GM12878 (cell line): ENCODE results near the gene TRPM3. TPM values are rescaled to one million over a fixed set of nuclear protein-coding genes. Genes with fewer than 3 reads are reported as not detected.

Experiments used
- ATAC-seq: fragments of 200-7000 bp; cut with Tn5 transposase; 3 replicates; pipeline ENCODE4 v1.9.1; 2020; ENCODE audit warnings: mild to moderate bottlenecking, moderate library complexity
- BruUV-seq: library from RNA; stranded (reverse); fragments of 400-500 nt; replicated peaks from 2 replicates; lab custom pipeline; 2021; lab: Mats Ljungman, UMichigan
- CTCF ChIA-PET: fragments of 300-600 bp; sonication (Branson Sonifier 250); formaldehyde crosslinking; extraction: SDS; loops from one replicate; lab custom pipeline; 2021; ENCODE audit warnings: inconsistent platforms; lab: Yijun Ruan, JAX
- POLR2A ChIA-PET: fragments of 350-600 bp; formaldehyde crosslinking; extraction: SDS; loops from one replicate; lab custom pipeline; 2021; ENCODE audit warnings: inconsistent platforms; lab: Charles Lee
- RAD21 ChIA-PET: fragments of 300-600 bp; sonication (Branson Sonifier 250); formaldehyde crosslinking; loops from one replicate; lab custom pipeline; 2023; ENCODE audit warnings: antibody characterized with exemption; ENCODE audit not compliant: unreplicated experiment; lab: Charles Lee
- SMC1A ChIA-PET: fragments of 300-600 bp; sonication (Branson Sonifier 250); formaldehyde crosslinking; loops from one replicate; lab custom pipeline; 2023; ENCODE audit not compliant: unreplicated experiment, uncharacterized antibody; lab: Charles Lee
- DNase-seq: peaks from one replicate; pipeline ENCODE4 v3.0.0-alpha.2; 2011; ENCODE audit warnings: low read depth, low spot score
- FAIRE-seq: peaks from 3 replicates; lab custom pipeline; 2011; peaks lifted over from hg19 to GRCh38; lab: Jason Lieb, UNC
- H2AFZ ChIP-seq: 2 replicates; pipeline ENCODE4 v1.6.0; 2011; ENCODE audit warnings: low read depth, low read length, control low read depth; ENCODE audit not compliant: control insufficient read depth
- H3K27ac ChIP-seq: 2 replicates; pipeline ENCODE4 v1.5.1; 2011; ENCODE audit warnings: control low read depth; ENCODE audit not compliant: control insufficient read depth, insufficient read depth
- H3K27me3 ChIP-seq, 2 experiments: replicated peaks in 1 of 2; 2 replicates each; pipeline versions ENCODE4 v1.6.0 to v1.6.1; 2011; ENCODE audit warnings: low read length in 1 of 2; ENCODE audit not compliant: control insufficient read depth in 2 of 2, insufficient read depth in 2 of 2
- H3K36me3 ChIP-seq, 2 experiments: 2 replicates each; pipeline ENCODE4 v1.5.1; 2011; ENCODE audit warnings: low read length in 1 of 2; ENCODE audit not compliant: control insufficient read depth in 2 of 2, insufficient read depth in 2 of 2
- H3K4me1 ChIP-seq: 2 replicates; pipeline ENCODE4 v1.6.1; 2011; ENCODE audit warnings: mild to moderate bottlenecking, low read length, moderate library complexity, mixed read lengths; ENCODE audit not compliant: control insufficient read depth, insufficient read depth
- H3K4me2 ChIP-seq: 2 replicates; pipeline ENCODE4 v1.6.0; 2011; ENCODE audit warnings: control low read depth; ENCODE audit not compliant: control insufficient read depth, insufficient read depth
- H3K4me3 ChIP-seq: fragments of 200-600 bp; sonication (generic); 2 replicates; pipeline ENCODE4 v1.5.1; 2016
- H3K79me2 ChIP-seq: 2 replicates; pipeline ENCODE4 v1.6.0; 2011; ENCODE audit warnings: low read length; ENCODE audit not compliant: control insufficient read depth, insufficient read depth
- H3K9ac ChIP-seq: 2 replicates; pipeline ENCODE4 v1.8.0; 2011; ENCODE audit warnings: low read length, control low read depth, mixed read lengths; ENCODE audit not compliant: control insufficient read depth, insufficient read depth
- H3K9me3 ChIP-seq: replicated peaks from 3 replicates; pipeline ENCODE4 v1.5.1; 2011; ENCODE audit warnings: mild to moderate bottlenecking, low read length; ENCODE audit not compliant: control insufficient read depth, insufficient read depth
- H4K20me1 ChIP-seq: 2 replicates; pipeline ENCODE4 v1.6.0; 2011; ENCODE audit not compliant: control insufficient read depth, insufficient read depth
- ASH2L ChIP-seq: fragments of 300-600, 200-600 bp; sonication (generic); IDR thresholded peaks from 2 replicates; pipeline ENCODE4 v1.6.1; 2017; ENCODE audit warnings: low read depth, mild to moderate bottlenecking, borderline replicate concordance
- CBFB ChIP-seq: IDR thresholded peaks from 2 replicates; pipeline ENCODE4 v1.6.1; 2016; ENCODE audit warnings: antibody characterized with exemption, low read depth
- HDAC6 ChIP-seq: fragments of 200-600 bp; sonication (generic); IDR thresholded peaks from one replicate; pipeline ENCODE4 v1.8.0; 2017; ENCODE audit warnings: antibody characterized with exemption; ENCODE audit not compliant: unreplicated experiment
- HSF1 ChIP-seq: fragments of 150-350 bp; IDR thresholded peaks from 2 replicates; pipeline ENCODE4 v1.6.1; 2014; ENCODE audit warnings: mild to moderate bottlenecking, low read depth, low read length
- MEF2A ChIP-seq: IDR thresholded peaks from 2 replicates; pipeline ENCODE4 v1.6.1; 2011; ENCODE audit warnings: low read depth, mild to moderate bottlenecking, low read length, moderate library complexity; ENCODE audit not compliant: insufficient read depth
- NFXL1 ChIP-seq: fragments of 450-650 bp; IDR thresholded peaks from 2 replicates; pipeline ENCODE4 v1.6.1; 2017; ENCODE audit warnings: antibody characterized with exemption, mild to moderate bottlenecking, borderline replicate concordance
- NRF1 ChIP-seq: conservative IDR thresholded peaks from 2 replicates; pipeline ENCODE4 v1.6.1; 2011; ENCODE audit warnings: mild to moderate bottlenecking, low read depth, low read length, improper control_type of control experiment
- POLR2AphosphoS2 ChIP-seq: IDR thresholded peaks from 2 replicates; pipeline ENCODE4 v1.6.1; 2011; ENCODE audit warnings: low read depth, mild to moderate bottlenecking, low read length, improper control_type of control experiment, moderate library complexity
- RAD51 ChIP-seq: fragments of 450-650 bp; IDR thresholded peaks from 2 replicates; pipeline ENCODE4 v1.6.1; 2016; ENCODE audit warnings: moderate library complexity, mild to moderate bottlenecking, inconsistent platforms
- SIN3A ChIP-seq: IDR thresholded peaks from 2 replicates; pipeline ENCODE4 v1.6.1; 2012; ENCODE audit warnings: low read depth, low read length, improper control_type of control experiment
- STAT1 ChIP-seq: fragments of 450-650 bp; conservative IDR thresholded peaks from 2 replicates; pipeline ENCODE4 v1.6.1; 2014; ENCODE audit warnings: antibody characterized with exemption, mild to moderate bottlenecking
- YBX1 ChIP-seq: fragments of 450-650 bp; IDR thresholded peaks from 2 replicates; pipeline ENCODE4 v1.6.1; 2016; ENCODE audit warnings: antibody characterized with exemption
- WGBS: methylation state at CpG from one replicate; pipeline ENCODE4 v1.1.6; 2016; ENCODE audit warnings: low lambda C conversion rate; ENCODE audit not compliant: insufficient replicate concordance, insufficient coverage; ENCODE audit errors: missing lambda C conversion rate; 5-methylcytosine and 5-hydroxymethylcytosine counted together
- in situ Hi-C: fragments of 300-500 bp; cut with MboI; formaldehyde crosslinking; loops from 9 replicates; pipeline ENCODE4 v1.14.3; 2018; ENCODE audit warnings: mixed read lengths
- intact Hi-C: fragments of 100-400 bp; cut with micrococcal nuclease; formaldehyde crosslinking; loops from one replicate; pipeline ENCODE4 v1.14.2; 2022; ENCODE audit not compliant: unreplicated experiment
- polyA plus RNA-seq, 11 experiments: library from polyadenylated mRNA; depleted of rRNA in 4 of 11; unstranded in 6 of 11; stranded (reverse) in 5 of 11; fragments of >200 nt; fragmentation: Nextera tagmentation in 4 of 11; fragmentation: Illumina TruSeq in 1 of 11; extraction: Ambion mirVana in 4 of 11; extraction: Trizol in 1 of 11; gene quantifications; 1 replicate in 1 of 11; 2 replicates in 10 of 11; pipeline versions ENCODE4 v1.2.1 to v1.2.3, GENCODE V29; 2011 to 2016; ENCODE audit warnings: inconsistent platforms in 2 of 11, missing spikeins in 2 of 11, low read depth in 1 of 11
- total RNA-seq, 4 experiments: library from RNA; depleted of rRNA in 3 of 4; stranded (reverse); fragments of >200 nt in 3 of 4; fragmentation: Illumina TruSeq in 1 of 4; extraction: Trizol in 1 of 4; gene quantifications; 2 replicates each; pipeline versions ENCODE4 v1.2.1 to v1.2.3, GENCODE V29; 2013 to 2021
- TF ChIP-seq, protein P1 (sequence below): fragments of 450-650 bp; formaldehyde crosslinking; IDR thresholded peaks from 2 replicates; pipeline ENCODE4 v1.4.0; 2020; ENCODE audit warnings: mild to moderate bottlenecking, moderate library complexity
- TF ChIP-seq, protein P2 (sequence below): fragments of 450-650 bp; IDR thresholded peaks from 2 replicates; pipeline ENCODE4 v1.6.1; 2017; ENCODE audit warnings: mild to moderate bottlenecking, moderate library complexity

Gene TRPM3
- total and polyA plus RNA-seq, 10 of the 15 experiments (the other 5 are each of a cell fraction or from before 2014, with no cell fraction given): not detected

GRCh38 chr9:71010258-71010657 is 111.2 kb downstream of the TRPM3 start:
- Histone ChIP-seq H3K36me3 (no peaks in the 10 kb centered on the region), H3K9me3 (no peaks in the 10 kb centered on the region), H3K4me1 (no peaks in the 10 kb centered on the region)
- BruUV-seq: no TSS peak
- DNase-seq (no peak), FAIRE-seq (no peak)
- CTCF ChIA-PET: no interaction called here
- TF ChIP-seq HDAC6 (no peak), YBX1 (no peak), POLR2AphosphoS2 (no peak), ASH2L (no peak), HSF1 (no peak), SIN3A (no peak), NRF1 (no peak), STAT1 (no peak), RAD51 (no peak), MEF2A (no peak), CBFB (no peak), NFXL1 (no peak)
- TF ChIP-seq, protein P1, sequence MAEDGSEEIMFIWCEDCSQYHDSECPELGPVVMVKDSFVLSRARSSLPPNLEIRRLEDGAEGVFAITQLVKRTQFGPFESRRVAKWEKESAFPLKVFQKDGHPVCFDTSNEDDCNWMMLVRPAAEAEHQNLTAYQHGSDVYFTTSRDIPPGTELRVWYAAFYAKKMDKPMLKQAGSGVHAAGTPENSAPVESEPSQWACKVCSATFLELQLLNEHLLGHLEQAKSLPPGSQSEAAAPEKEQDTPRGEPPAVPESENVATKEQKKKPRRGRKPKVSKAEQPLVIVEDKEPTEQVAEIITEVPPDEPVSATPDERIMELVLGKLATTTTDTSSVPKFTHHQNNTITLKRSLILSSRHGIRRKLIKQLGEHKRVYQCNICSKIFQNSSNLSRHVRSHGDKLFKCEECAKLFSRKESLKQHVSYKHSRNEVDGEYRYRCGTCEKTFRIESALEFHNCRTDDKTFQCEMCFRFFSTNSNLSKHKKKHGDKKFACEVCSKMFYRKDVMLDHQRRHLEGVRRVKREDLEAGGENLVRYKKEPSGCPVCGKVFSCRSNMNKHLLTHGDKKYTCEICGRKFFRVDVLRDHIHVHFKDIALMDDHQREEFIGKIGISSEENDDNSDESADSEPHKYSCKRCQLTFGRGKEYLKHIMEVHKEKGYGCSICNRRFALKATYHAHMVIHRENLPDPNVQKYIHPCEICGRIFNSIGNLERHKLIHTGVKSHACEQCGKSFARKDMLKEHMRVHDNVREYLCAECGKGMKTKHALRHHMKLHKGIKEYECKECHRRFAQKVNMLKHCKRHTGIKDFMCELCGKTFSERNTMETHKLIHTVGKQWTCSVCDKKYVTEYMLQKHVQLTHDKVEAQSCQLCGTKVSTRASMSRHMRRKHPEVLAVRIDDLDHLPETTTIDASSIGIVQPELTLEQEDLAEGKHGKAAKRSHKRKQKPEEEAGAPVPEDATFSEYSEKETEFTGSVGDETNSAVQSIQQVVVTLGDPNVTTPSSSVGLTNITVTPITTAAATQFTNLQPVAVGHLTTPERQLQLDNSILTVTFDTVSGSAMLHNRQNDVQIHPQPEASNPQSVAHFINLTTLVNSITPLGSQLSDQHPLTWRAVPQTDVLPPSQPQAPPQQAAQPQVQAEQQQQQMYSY (CRISPR knock-in tag): no peak
- TF ChIP-seq, protein P2, sequence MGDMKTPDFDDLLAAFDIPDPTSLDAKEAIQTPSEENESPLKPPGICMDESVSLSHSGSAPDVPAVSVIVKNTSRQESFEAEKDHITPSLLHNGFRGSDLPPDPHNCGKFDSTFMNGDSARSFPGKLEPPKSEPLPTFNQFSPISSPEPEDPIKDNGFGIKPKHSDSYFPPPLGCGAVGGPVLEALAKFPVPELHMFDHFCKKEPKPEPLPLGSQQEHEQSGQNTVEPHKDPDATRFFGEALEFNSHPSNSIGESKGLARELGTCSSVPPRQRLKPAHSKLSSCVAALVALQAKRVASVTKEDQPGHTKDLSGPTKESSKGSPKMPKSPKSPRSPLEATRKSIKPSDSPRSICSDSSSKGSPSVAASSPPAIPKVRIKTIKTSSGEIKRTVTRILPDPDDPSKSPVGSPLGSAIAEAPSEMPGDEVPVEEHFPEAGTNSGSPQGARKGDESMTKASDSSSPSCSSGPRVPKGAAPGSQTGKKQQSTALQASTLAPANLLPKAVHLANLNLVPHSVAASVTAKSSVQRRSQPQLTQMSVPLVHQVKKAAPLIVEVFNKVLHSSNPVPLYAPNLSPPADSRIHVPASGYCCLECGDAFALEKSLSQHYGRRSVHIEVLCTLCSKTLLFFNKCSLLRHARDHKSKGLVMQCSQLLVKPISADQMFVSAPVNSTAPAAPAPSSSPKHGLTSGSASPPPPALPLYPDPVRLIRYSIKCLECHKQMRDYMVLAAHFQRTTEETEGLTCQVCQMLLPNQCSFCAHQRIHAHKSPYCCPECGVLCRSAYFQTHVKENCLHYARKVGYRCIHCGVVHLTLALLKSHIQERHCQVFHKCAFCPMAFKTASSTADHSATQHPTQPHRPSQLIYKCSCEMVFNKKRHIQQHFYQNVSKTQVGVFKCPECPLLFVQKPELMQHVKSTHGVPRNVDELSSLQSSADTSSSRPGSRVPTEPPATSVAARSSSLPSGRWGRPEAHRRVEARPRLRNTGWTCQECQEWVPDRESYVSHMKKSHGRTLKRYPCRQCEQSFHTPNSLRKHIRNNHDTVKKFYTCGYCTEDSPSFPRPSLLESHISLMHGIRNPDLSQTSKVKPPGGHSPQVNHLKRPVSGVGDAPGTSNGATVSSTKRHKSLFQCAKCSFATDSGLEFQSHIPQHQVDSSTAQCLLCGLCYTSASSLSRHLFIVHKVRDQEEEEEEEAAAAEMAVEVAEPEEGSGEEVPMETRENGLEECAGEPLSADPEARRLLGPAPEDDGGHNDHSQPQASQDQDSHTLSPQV: no peak
- TF ChIP-seq, all 136 proteins: peak for 0
- Histone ChIP-seq H3K27me3 (no peaks in the 10 kb centered on the region), H3K27ac (no peak overlapping the region), H4K20me1 (no peaks in the 10 kb centered on the region), H3K79me2 (no peaks in the 10 kb centered on the region), H3K9ac (no peak overlapping the region), H2AFZ (no peak overlapping the region), H3K4me2 (no peak overlapping the region), H3K4me3 (no peak overlapping the region)
- WGBS: 14% methylated on average over 3 of the region's 3 CpGs
- RAD21 ChIA-PET: no interaction called here
- POLR2A ChIA-PET: no interaction called here
- SMC1A ChIA-PET: no interaction called here
- intact Hi-C loops: no loop called here
- ATAC-seq: no peak
- in situ Hi-C loops: no loop called here
